SW 1271 (cell line): Measurements from ENCODE around the gene COPZ1.
"Not testable (repeated sequence)": the region's sequence is repeated elsewhere in the genome, so short reads cannot be mapped to it uniquely, and the experiment has no call there.

ENCODE experiments used
- DNase-seq, 2 experiments: peaks; one replicate each; lab custom pipeline; 2025; lab: John Stamatoyannopoulos, UW

COPZ1 gene

GRCh38 chr12:54294152-54294952, 30.6 kb upstream of the COPZ1 start:
- DNase-seq = no peak

- no peak for DNase-seq
These were observed 29.9 kb upstream of the COPZ1 start for GRCh38 chr12:54294953-54295566.

- DNase-seq = no peak
These were observed 28.4 kb upstream of the COPZ1 start for GRCh38 chr12:54296393-54297099.

- no peak for DNase-seq
These were observed 26.0 kb upstream of the COPZ1 start for GRCh38 chr12:54298904-54299303.

- no peak for DNase-seq
These were observed 25.3 kb upstream of the COPZ1 start for GRCh38 chr12:54299515-54300224.

- no peak for DNase-seq
These were observed 24.7 kb upstream of the COPZ1 start for GRCh38 chr12:54300225-54300731.

GRCh38 chr12:54300732-54301427, 24.1 kb upstream of the COPZ1 start, which contains the start of gene NFE2:
Gene NFE2, minus strand, starts transcription at chr12:54301015. Its CDS starts 5,767 bp downstream, at chr12:54295248.
- DNase-seq = no peak

- DNase-seq = no peak
These were observed 23.4 kb upstream of the COPZ1 start for GRCh38 chr12:54301428-54302048.

- no peak for DNase-seq
These were observed 21.3 kb upstream of the COPZ1 start for GRCh38 chr12:54303640-54304039.

GRCh38 chr12:54304187-54304810, 20.6 kb upstream of the COPZ1 start:
- no peak for DNase-seq

GRCh38 chr12:54306925-54307741, 17.8 kb upstream of the COPZ1 start:
- DNase-seq = no peak

- no peak for DNase-seq
These were observed 13.9 kb upstream of the COPZ1 start for GRCh38 chr12:54311051-54311450.

GRCh38 chr12:54312309-54312708, 12.6 kb upstream of the COPZ1 start:
- DNase-seq = not testable (repeated sequence)

- no peak for DNase-seq
These were observed 3.6 kb upstream of the COPZ1 start for GRCh38 chr12:54321363-54321762.

- DNase-seq = not testable (repeated sequence)
These were observed 645 bp downstream of the COPZ1 start for GRCh38 chr12:54325442-54326109.

GRCh38 chr12:54328595-54329337, 3.8 kb downstream of the COPZ1 start:
- DNase-seq = no peak

- peak in 1 of 2 experiments; percentile 23 for DNase-seq
These were observed 4.8 kb downstream of the COPZ1 start for GRCh38 chr12:54329759-54330158.

- DNase-seq = no peak
These were observed 5.5 kb downstream of the COPZ1 start for GRCh38 chr12:54330442-54330841.
